ENCODE data around the gene MORC3.
"Not testable (repeated sequence)": the region's sequence is repeated elsewhere in the genome, so short reads cannot be mapped to it uniquely, and the experiment has no call there.

DNA sequence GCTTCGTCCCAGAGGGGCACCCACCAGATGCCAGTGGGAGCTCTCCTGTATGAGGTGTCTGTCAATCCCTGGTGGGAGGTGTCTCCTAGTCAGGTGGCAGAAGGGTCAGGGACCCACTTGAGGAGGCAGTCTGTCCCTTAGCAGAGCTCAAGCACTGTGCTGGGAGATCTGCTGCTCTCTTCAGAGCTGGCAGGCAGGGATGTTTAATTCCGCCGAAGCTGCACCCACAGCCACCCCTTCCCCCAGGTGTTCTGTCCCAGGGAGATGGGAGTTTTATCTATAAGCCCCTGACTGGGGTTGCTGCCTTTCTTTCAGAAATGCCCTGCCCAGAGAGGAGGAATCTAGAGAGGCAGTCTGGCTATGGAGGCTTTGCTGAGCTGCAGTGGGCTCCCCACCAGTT lies 4.0 kb upstream of the MORC3 start:
- TF ChIP-seq YY1 (IDR thresholded peaks at IDR 0.05; ENCODE audit: insufficient read depth, insufficient read length); SUZ12 (IDR thresholded peaks at IDR 0.05; ENCODE audit: extremely low read depth, insufficient read depth, insufficient read length): not testable (repeated sequence)
